Adrenal gland (tissue), 12 donors: Measurements from ENCODE around the gene RAP1GAP2. TPM values are rescaled to one million over a fixed set of nuclear protein-coding genes. Genes with fewer than 3 reads are reported as not detected.

Source experiments
- DNase-seq, 7 donors: peaks; one replicate each; pipeline ENCODE4 v3.0.0-alpha.2; 2019 to 2020
- H3K27ac ChIP-seq, 5 donors: fragments of 200-600 bp; sonication (generic) in 4 of 5; 1 replicate in 3 of 5; 2 replicates in 2 of 5; pipeline versions ENCODE4 v1.5.1 to v1.8.0; 2016 to 2020; ENCODE audit warnings: mild to moderate bottlenecking in 1 of 5
- H3K27me3 ChIP-seq: fragments of 200-600 bp; 2 replicates; pipeline ENCODE4 v1.8.0; 2021
- H3K36me3 ChIP-seq, 2 donors: fragments of 200-600 bp; replicated peaks in 1 of 2; 1 replicate in 1 of 2; 2 replicates in 1 of 2; pipeline versions ENCODE4 v1.5.1 to v1.8.0; 2018 to 2022
- H3K4me1 ChIP-seq, 2 donors: fragments of 200-600 bp; replicated peaks in 1 of 2; 1 replicate in 1 of 2; 2 replicates in 1 of 2; pipeline versions ENCODE4 v1.5.1 to v1.8.0; 2018 to 2021
- H3K4me3 ChIP-seq, 4 donors: fragments of 200-600 bp; sonication (generic) in 3 of 4; one replicate each; pipeline ENCODE4 v1.5.1; 2016 to 2018
- H3K9me3 ChIP-seq, 3 donors: fragments of 200-600 bp; sonication (generic) in 1 of 3; replicated peaks in 1 of 3; 1 replicate in 2 of 3; 2 replicates in 1 of 3; pipeline versions ENCODE4 v1.5.1 to v1.8.0; 2016 to 2021
- CTCF ChIP-seq, 6 experiments: fragments of 450-650 bp in 4 of 6; fragments of 200-600 bp in 2 of 6; sonication (generic) in 1 of 6; IDR thresholded peaks; 1 replicate in 5 of 6; 2 replicates in 1 of 6; pipeline versions ENCODE4 v1.5.1 to v1.8.0; 2016 to 2021; ENCODE audit warnings: antibody characterized with exemption in 6 of 6, mild to moderate bottlenecking in 2 of 6, moderate library complexity in 1 of 6
- POLR2A ChIP-seq, 2 donors: fragments of 450-650 bp; IDR thresholded peaks; one replicate each; pipeline ENCODE4 v1.6.1; 2017; ENCODE audit warnings: antibody characterized with exemption in 2 of 2, mild to moderate bottlenecking in 2 of 2, moderate library complexity in 1 of 2
- WGBS, 4 donors: extraction: QIAGEN DNeasy Blood & Tissue Kit in 2 of 4; methylation state at CpG; one replicate each; pipeline versions ENCODE4 v1.1.5 to v1.1.7; 2013 to 2017; 5-methylcytosine and 5-hydroxymethylcytosine counted together
- intact Hi-C, 2 donors: fragments of 100-400 bp; cut with DNase I; formaldehyde crosslinking; loops; one replicate each; pipeline versions ENCODE4 v1.14.1 to v1.15.0; 2022 to 2023
- polyA plus RNA-seq, 3 donors: library from polyadenylated mRNA; stranded (reverse); fragments of 200-250 nt in 2 of 3; fragments of 350-450 nt in 1 of 3; fragmentation: Illumina TruSeq in 1 of 3; extraction: RNeasy Lipid Tissue Mini Kit (QIAGEN cat#74804) in 1 of 3; gene quantifications; one replicate each; pipeline ENCODE4 v1.2.3, GENCODE V29; 2013 to 2014
- total RNA-seq, 9 donors: library from RNA; depleted of rRNA in 4 of 9; stranded (reverse); fragments of >200 nt in 4 of 9; fragments of 120-200 nt in 1 of 9; fragmentation: NEBNext Ultra II Directional in 1 of 9; extraction: Animal tissue kit (Norgen Biotek cat#: 25700) in 1 of 9; gene quantifications; one replicate each; pipeline versions ENCODE4 v1.1.0 to v1.2.4, GENCODE V29; 2013 to 2023
- donor health status: healthy with polysubstance abuse.
- donor health status: Bipolar disorder and iron deficiency.
- donor health status: DM: yes; HTN: yes; CAD: no.
- donor health status: DM: no; HTN: no; CAD: no.
- donor health status: DM: no; HTN: no; CAD: no.
- donor health status: DM: yes; HTN: yes; CAD: no.

RAP1GAP2 gene
- total and polyA plus RNA-seq, 12 donors = 4.2 to 20.4 (median 6.9) TPM

- intact Hi-C loops = no loop called here
These were observed 210.6 kb downstream of the RAP1GAP2 start for GRCh38 chr17:3006801-3007200.

GRCh38 chr17:3007651-3008121, 211.4 kb downstream of the RAP1GAP2 start:
- no peak for TF ChIP-seq CTCF (IDR thresholded peaks at IDR 0.05)
- Histone ChIP-seq H3K27me3 (no peaks in the 10 kb centered on the region), H3K27ac (no peak overlapping the region), H3K36me3 (no peaks in the 10 kb centered on the region), H3K4me1 (peaks cover 4 to 27% of the 10 kb centered on the region in 2 donors), H3K4me3 (no peak overlapping the region), H3K9me3 (no peaks in the 10 kb centered on the region)
- WGBS, 4 donors = 87 to 94% (median 92%) methylated on average over 8 to 11 of the region's 11 CpGs
- intact Hi-C loops = no loop called here
- no peak for DNase-seq

More at GRCh38 chr17:3006801-3007200, 210.6 kb downstream of the RAP1GAP2 start:
- 64 to 89% (median 71%) methylated on average over 4 of the region's 4 CpGs for WGBS, 4 donors
- Histone ChIP-seq H3K4me3 (no peak overlapping the region), H3K9me3 (no peaks in the 10 kb centered on the region), H3K4me1 (peaks cover 4 to 35% of the 10 kb centered on the region in 2 donors), H3K27me3 (no peaks in the 10 kb centered on the region), H3K36me3 (no peaks in the 10 kb centered on the region), H3K27ac (no peak overlapping the region)
- DNase-seq = no peak
- no peak for TF ChIP-seq CTCF (IDR thresholded peaks at IDR 0.05)
- TF ChIP-seq POLR2A (IDR thresholded peaks at IDR 0.05) = no peak

- Histone ChIP-seq H3K4me1 (peaks cover 4 to 17% of the 10 kb centered on the region in 2 donors), H3K27ac (no peak overlapping the region), H3K4me3 (no peak overlapping the region), H3K9me3 (no peaks in the 10 kb centered on the region), H3K36me3 (no peaks in the 10 kb centered on the region), H3K27me3 (no peaks in the 10 kb centered on the region)
- no peak for TF ChIP-seq POLR2A (IDR thresholded peaks at IDR 0.05)
- TF ChIP-seq CTCF (IDR thresholded peaks at IDR 0.05) = no peak
- DNase-seq = no peak
- 89 to 94% (median 92%) methylated on average over 24 to 25 of the region's 25 CpGs for WGBS, 4 donors
- intact Hi-C loops = no loop called here
These were observed 212.4 kb downstream of the RAP1GAP2 start for GRCh38 chr17:3008336-3009288.

GRCh38 chr17:3009411-3009920, 213.2 kb downstream of the RAP1GAP2 start:
- Histone ChIP-seq H3K9me3 (no peaks in the 10 kb centered on the region), H3K4me3 (no peak overlapping the region), H3K27me3 (no peaks in the 10 kb centered on the region), H3K36me3 (no peaks in the 10 kb centered on the region), H3K27ac (no peak overlapping the region), H3K4me1 (peaks cover 2 to 10% of the 10 kb centered on the region in 2 donors)
- DNase-seq = no peak
- intact Hi-C loops = no loop called here
- TF ChIP-seq CTCF (IDR thresholded peaks at IDR 0.05) (no peak), POLR2A (IDR thresholded peaks at IDR 0.05) (no peak)
- 78 to 87% (median 83%) methylated on average over 14 of the region's 14 CpGs for WGBS, 4 donors
